ENCODE data around the gene GGCT.
"Not testable (repeated sequence)": the region's sequence is repeated elsewhere in the genome, so short reads cannot be mapped to it uniquely, and the experiment has no call there.

The GGCT gene

GRCh38 chr7:30503274-30504212 lies 1.1 kb downstream of the GGCT start:
- H3K4me3 ChIP-seq (ENCODE audit: extremely low read depth, insufficient read depth, low read length, poor library complexity, severe bottlenecking) = peak overlapping the region; percentile 79
- H3K36me3 ChIP-seq (ENCODE audit: control insufficient read depth, insufficient read depth, low read length) = peaks cover 14% of the 10 kb centered on the region
- H3K4me1 ChIP-seq (ENCODE audit: control insufficient read depth, insufficient read depth, low read length, poor library complexity, severe bottlenecking) = no peaks in the 10 kb centered on the region
- WGBS, 2 experiments (ENCODE audit: insufficient coverage in 2 of 2) = 79 to 86% methylated on average over 11 to 12 of the region's 15 CpGs
- H3K27ac ChIP-seq (ENCODE audit: low read depth, low read length, severe bottlenecking) = no peak overlapping the region
- no peaks in the 10 kb centered on the region for H3K9me3 ChIP-seq (ENCODE audit: control insufficient read depth, low read length)

GRCh38 chr7:30502470-30503251 lies 2.0 kb downstream of the GGCT start:
- H3K36me3 ChIP-seq (ENCODE audit: control insufficient read depth, insufficient read depth, low read length) = peaks cover 18% of the 10 kb centered on the region
- 83 to 89% methylated on average over 2 of the region's 2 CpGs for WGBS, 2 experiments (ENCODE audit: insufficient coverage in 2 of 2)
- no peaks in the 10 kb centered on the region for H3K4me1 ChIP-seq (ENCODE audit: control insufficient read depth, insufficient read depth, low read length, poor library complexity, severe bottlenecking)
- no peak overlapping the region for H3K4me3 ChIP-seq (ENCODE audit: extremely low read depth, insufficient read depth, low read length, poor library complexity, severe bottlenecking)
- no peaks in the 10 kb centered on the region for H3K9me3 ChIP-seq (ENCODE audit: control insufficient read depth, low read length)
- no peak overlapping the region for H3K27ac ChIP-seq (ENCODE audit: low read depth, low read length, severe bottlenecking)

- H3K4me1 ChIP-seq (ENCODE audit: control insufficient read depth, insufficient read depth, low read length, poor library complexity, severe bottlenecking) = no peaks in the 10 kb centered on the region
- WGBS, 2 experiments (ENCODE audit: insufficient coverage in 2 of 2) = 100% methylated on average over 1 of the region's 5 CpGs
- H3K4me3 ChIP-seq (ENCODE audit: extremely low read depth, insufficient read depth, low read length, poor library complexity, severe bottlenecking) = no peak overlapping the region
- no peaks in the 10 kb centered on the region for H3K9me3 ChIP-seq (ENCODE audit: control insufficient read depth, low read length)
- no peak overlapping the region for H3K27ac ChIP-seq (ENCODE audit: low read depth, low read length, severe bottlenecking)
- peaks cover 31% of the 10 kb centered on the region for H3K36me3 ChIP-seq (ENCODE audit: control insufficient read depth, insufficient read depth, low read length)
Observed at GRCh38 chr7:30501264-30501663, 3.4 kb downstream of the GGCT start.

- H3K4me1 ChIP-seq (ENCODE audit: control insufficient read depth, insufficient read depth, low read length, poor library complexity, severe bottlenecking) = no peaks in the 10 kb centered on the region
- H3K9me3 ChIP-seq (ENCODE audit: control insufficient read depth, low read length) = no peaks in the 10 kb centered on the region
- H3K4me3 ChIP-seq (ENCODE audit: extremely low read depth, insufficient read depth, low read length, poor library complexity, severe bottlenecking) = no peak overlapping the region
- H3K36me3 ChIP-seq (ENCODE audit: control insufficient read depth, insufficient read depth, low read length) = peaks cover 31% of the 10 kb centered on the region
- no peak overlapping the region for H3K27ac ChIP-seq (ENCODE audit: low read depth, low read length, severe bottlenecking)
Observed at GRCh38 chr7:30493228-30493627, 11.4 kb downstream of the GGCT start.

GRCh38 chr7:30491417-30491816 lies 13.2 kb downstream of the GGCT start:
- Histone ChIP-seq H3K4me3 (ENCODE audit: extremely low read depth, insufficient read depth, low read length, poor library complexity, severe bottlenecking) (no peak overlapping the region), H3K36me3 (ENCODE audit: control insufficient read depth, insufficient read depth, low read length) (peaks cover 18% of the 10 kb centered on the region), H3K27ac (ENCODE audit: low read depth, low read length, severe bottlenecking) (no peak overlapping the region), H3K9me3 (ENCODE audit: control insufficient read depth, low read length) (no peaks in the 10 kb centered on the region), H3K4me1 (ENCODE audit: control insufficient read depth, insufficient read depth, low read length, poor library complexity, severe bottlenecking) (no peaks in the 10 kb centered on the region)

- Histone ChIP-seq H3K27ac (ENCODE audit: low read depth, low read length, severe bottlenecking) (no peak overlapping the region), H3K36me3 (ENCODE audit: control insufficient read depth, insufficient read depth, low read length) (no peaks in the 10 kb centered on the region), H3K4me3 (ENCODE audit: extremely low read depth, insufficient read depth, low read length, poor library complexity, severe bottlenecking) (no peak overlapping the region), H3K9me3 (ENCODE audit: control insufficient read depth, low read length) (no peaks in the 10 kb centered on the region), H3K4me1 (ENCODE audit: control insufficient read depth, insufficient read depth, low read length, poor library complexity, severe bottlenecking) (no peaks in the 10 kb centered on the region)
- WGBS, 2 experiments (ENCODE audit: insufficient coverage in 2 of 2) = 92 to 100% methylated on average over 1 of the region's 1 CpG
Observed at GRCh38 chr7:30487371-30487770, 17.3 kb downstream of the GGCT start.

- Histone ChIP-seq H3K4me1 (ENCODE audit: control insufficient read depth, insufficient read depth, low read length, poor library complexity, severe bottlenecking) (no peaks in the 10 kb centered on the region), H3K36me3 (ENCODE audit: control insufficient read depth, insufficient read depth, low read length) (no peaks in the 10 kb centered on the region), H3K9me3 (ENCODE audit: control insufficient read depth, low read length) (no peaks in the 10 kb centered on the region), H3K27ac (ENCODE audit: low read depth, low read length, severe bottlenecking) (no peak overlapping the region), H3K4me3 (ENCODE audit: extremely low read depth, insufficient read depth, low read length, poor library complexity, severe bottlenecking) (no peak overlapping the region)
- WGBS, 2 experiments (ENCODE audit: insufficient coverage in 2 of 2) = no CpG with 5 or more reads among the region's 1 CpG
Observed at GRCh38 chr7:30485667-30486066, 19.0 kb downstream of the GGCT start.

- not testable (repeated sequence) for H3K36me3 ChIP-seq (ENCODE audit: control insufficient read depth, insufficient read depth, low read length); H3K4me3 ChIP-seq (ENCODE audit: extremely low read depth, insufficient read depth, low read length, poor library complexity, severe bottlenecking); H3K4me1 ChIP-seq (ENCODE audit: control insufficient read depth, insufficient read depth, low read length, poor library complexity, severe bottlenecking); H3K27ac ChIP-seq (ENCODE audit: low read depth, low read length, severe bottlenecking); H3K9me3 ChIP-seq (ENCODE audit: control insufficient read depth, low read length)
- 85 to 91% methylated on average over 6 to 8 of the region's 9 CpGs for WGBS, 2 experiments (ENCODE audit: insufficient coverage in 2 of 2)
Observed at GRCh38 chr7:30481416-30481815, 23.2 kb downstream of the GGCT start.

- no peak overlapping the region for H3K27ac ChIP-seq (ENCODE audit: low read depth, low read length, severe bottlenecking)
- no peaks in the 10 kb centered on the region for H3K9me3 ChIP-seq (ENCODE audit: control insufficient read depth, low read length)
- 90 to 94% methylated on average over 12 of the region's 14 CpGs for WGBS, 2 experiments (ENCODE audit: insufficient coverage in 2 of 2)
- peak overlapping the region; percentile 56 for H3K4me3 ChIP-seq (ENCODE audit: extremely low read depth, insufficient read depth, low read length, poor library complexity, severe bottlenecking)
- H3K36me3 ChIP-seq (ENCODE audit: control insufficient read depth, insufficient read depth, low read length) = no peaks in the 10 kb centered on the region
- peaks cover 5% of the 10 kb centered on the region for H3K4me1 ChIP-seq (ENCODE audit: control insufficient read depth, insufficient read depth, low read length, poor library complexity, severe bottlenecking)
Observed at GRCh38 chr7:30479202-30480120, 25.2 kb downstream of the GGCT start.

- WGBS, 2 experiments (ENCODE audit: insufficient coverage in 2 of 2) = 5 to 7% methylated on average over 63 to 71 of the region's 77 CpGs
- peaks cover 5% of the 10 kb centered on the region for H3K4me1 ChIP-seq (ENCODE audit: control insufficient read depth, insufficient read depth, low read length, poor library complexity, severe bottlenecking)
- H3K36me3 ChIP-seq (ENCODE audit: control insufficient read depth, insufficient read depth, low read length) = no peaks in the 10 kb centered on the region
- H3K27ac ChIP-seq (ENCODE audit: low read depth, low read length, severe bottlenecking) = peak within 1 kb of the TSS; percentile 50
- no peaks in the 10 kb centered on the region for H3K9me3 ChIP-seq (ENCODE audit: control insufficient read depth, low read length)
- H3K4me3 ChIP-seq (ENCODE audit: extremely low read depth, insufficient read depth, low read length, poor library complexity, severe bottlenecking) = peak within 1 kb of the TSS; percentile 56
Observed at GRCh38 chr7:30478349-30479201, 26.1 kb downstream of the GGCT start, which contains the start of gene NOD1. TSS of gene NOD1 (minus strand) at chr7:30478784. CDS start at chr7:30456921, 21,863 bp downstream.

Measured in mesodermal cell (in vitro differentiated cells).